Measurements from ENCODE around the gene TMEM39B. TPM values are rescaled to one million over a fixed set of nuclear protein-coding genes. Genes with fewer than 3 reads are reported as not detected.
"Not testable (repeated sequence)": the region's sequence is repeated elsewhere in the genome, so short reads cannot be mapped to it uniquely, and the experiment has no call there.

TMEM39B gene
- total and polyA plus RNA-seq, 2 of the 4 experiments (the other 2 are of a cell fraction): 6.5 to 28.7 TPM

DNA sequence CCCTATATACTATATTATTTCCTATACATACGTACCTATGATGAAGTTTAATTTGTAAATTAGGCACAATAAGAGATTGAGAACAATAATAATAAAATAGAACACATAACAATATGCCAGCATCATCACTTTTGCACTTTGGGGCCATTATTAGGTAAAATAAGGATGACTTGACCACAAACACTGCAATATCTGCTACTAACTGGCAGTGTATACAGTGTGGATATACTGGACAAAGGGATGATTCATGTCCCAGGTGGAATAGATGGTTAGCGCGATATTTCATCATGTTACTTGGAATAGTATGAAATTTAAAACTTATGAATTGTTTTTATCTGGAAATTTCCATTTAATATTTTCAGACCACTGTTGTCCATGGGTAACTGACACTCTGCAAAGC is 71.3 kb downstream of the TMEM39B start:
- H3K4me2 ChIP-seq (ENCODE audit: low read depth, low read length): no peak overlapping the region
- no peak overlapping the region for H2BK120ac ChIP-seq (ENCODE audit: low read depth, low read length)
- no peak overlapping the region for H4K8ac ChIP-seq (ENCODE audit: low read depth in 2 of 2, low read length in 2 of 2)
- H3K79me1 ChIP-seq (ENCODE audit: low read depth in 1 of 2, low read length in 2 of 2): peaks cover 31 to 70% of the 10 kb centered on the region in 2 experiments
- BruUV-seq (replicated peaks): no TSS peak
- H3K4me3 ChIP-seq (ENCODE audit: insufficient read depth, low read depth, low read length): no peak overlapping the region
- dilution Hi-C loops (cut with HindIII; ENCODE audit: low sequenced_read_pairs, unreplicated experiment) (no loop called here), intact Hi-C loops (cut with micrococcal nuclease) (no loop called here), in situ Hi-C loops (cut with MboI; ENCODE audit: low sequenced_read_pairs) (no loop called here)
- ATAC-seq (ENCODE audit: low read depth): no peak
- H4K5ac ChIP-seq (ENCODE audit: low read depth, low read length): no peak overlapping the region
- peaks cover 3% of the 10 kb centered on the region; the same call in 1 of the 2 replicates for H3K36me3 ChIP-seq (ENCODE audit: control insufficient read depth, insufficient read depth, low read length)
- H2AK9ac ChIP-seq (replicated peaks; ENCODE audit: low read depth, low read length, poor library complexity): no peak overlapping the region
- H3K14ac ChIP-seq (replicated peaks; ENCODE audit: low read depth, low read length): no peak overlapping the region
- no peak for DNase-seq
- no peak overlapping the region for H3K56ac ChIP-seq (ENCODE audit: extremely low read depth, insufficient read depth, low read length)
- H4K91ac ChIP-seq (ENCODE audit: insufficient read depth, low read depth, low read length): no peak overlapping the region
- no peak overlapping the region for H3K4ac ChIP-seq (ENCODE audit: low read depth, low read length)
- ChIA-PET CTCF (no interaction called here), POLR2A (ENCODE audit: unreplicated experiment) (no interaction called here)
- no peaks in the 10 kb centered on the region for H3K9me3 ChIP-seq (ENCODE audit: control insufficient read depth, insufficient read depth, low read length)
- H3K27ac ChIP-seq (ENCODE audit: insufficient read depth, low read length): no peak overlapping the region
- no peak for TF ChIP-seq FOS (IDR thresholded peaks at IDR 0.05; ENCODE audit: low read depth, low read length)
- TF ChIP-seq, protein P1, sequence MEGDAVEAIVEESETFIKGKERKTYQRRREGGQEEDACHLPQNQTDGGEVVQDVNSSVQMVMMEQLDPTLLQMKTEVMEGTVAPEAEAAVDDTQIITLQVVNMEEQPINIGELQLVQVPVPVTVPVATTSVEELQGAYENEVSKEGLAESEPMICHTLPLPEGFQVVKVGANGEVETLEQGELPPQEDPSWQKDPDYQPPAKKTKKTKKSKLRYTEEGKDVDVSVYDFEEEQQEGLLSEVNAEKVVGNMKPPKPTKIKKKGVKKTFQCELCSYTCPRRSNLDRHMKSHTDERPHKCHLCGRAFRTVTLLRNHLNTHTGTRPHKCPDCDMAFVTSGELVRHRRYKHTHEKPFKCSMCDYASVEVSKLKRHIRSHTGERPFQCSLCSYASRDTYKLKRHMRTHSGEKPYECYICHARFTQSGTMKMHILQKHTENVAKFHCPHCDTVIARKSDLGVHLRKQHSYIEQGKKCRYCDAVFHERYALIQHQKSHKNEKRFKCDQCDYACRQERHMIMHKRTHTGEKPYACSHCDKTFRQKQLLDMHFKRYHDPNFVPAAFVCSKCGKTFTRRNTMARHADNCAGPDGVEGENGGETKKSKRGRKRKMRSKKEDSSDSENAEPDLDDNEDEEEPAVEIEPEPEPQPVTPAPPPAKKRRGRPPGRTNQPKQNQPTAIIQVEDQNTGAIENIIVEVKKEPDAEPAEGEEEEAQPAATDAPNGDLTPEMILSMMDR (conservative IDR thresholded peaks at IDR 0.05; ENCODE audit: low read depth, low read length): no peak
- no peak overlapping the region for H3K23ac ChIP-seq (ENCODE audit: low read depth, low read length)
- H3K4me1 ChIP-seq (ENCODE audit: control insufficient read depth, insufficient read depth, low read length): peaks cover 7% of the 10 kb centered on the region
- peaks cover 3% of the 10 kb centered on the region; the same call in 1 of the 2 replicates for H3K9me1 ChIP-seq (ENCODE audit: insufficient read depth, low read length)
- no peak overlapping the region for H3K9ac ChIP-seq (ENCODE audit: low read depth, low read length)
- H2AFZ ChIP-seq (replicated peaks; ENCODE audit: low read length, poor library complexity): no peak overlapping the region
- H4K20me1 ChIP-seq (ENCODE audit: insufficient read depth, low read length): peaks cover 52% of the 10 kb centered on the region
- WGBS, 2 experiments (ENCODE audit: extremely low coverage in 2 of 2, insufficient read length in 1 of 2): no CpG with 5 or more reads among the region's 3 CpGs
- H3K18ac ChIP-seq (ENCODE audit: low read depth, low read length): no peak overlapping the region
- no peak overlapping the region for H2BK20ac ChIP-seq (ENCODE audit: low read depth, low read length)
- H2AK5ac ChIP-seq (ENCODE audit: low read depth, low read length): no peak overlapping the region
- H3K27me3 ChIP-seq (ENCODE audit: control insufficient read depth, insufficient read depth, low read length): no peaks in the 10 kb centered on the region
- no peak overlapping the region for H2BK15ac ChIP-seq (ENCODE audit: low read depth, low read length)
- no peak overlapping the region for H2BK5ac ChIP-seq (ENCODE audit: low read depth, low read length, poor library complexity, severe bottlenecking)

DNA sequence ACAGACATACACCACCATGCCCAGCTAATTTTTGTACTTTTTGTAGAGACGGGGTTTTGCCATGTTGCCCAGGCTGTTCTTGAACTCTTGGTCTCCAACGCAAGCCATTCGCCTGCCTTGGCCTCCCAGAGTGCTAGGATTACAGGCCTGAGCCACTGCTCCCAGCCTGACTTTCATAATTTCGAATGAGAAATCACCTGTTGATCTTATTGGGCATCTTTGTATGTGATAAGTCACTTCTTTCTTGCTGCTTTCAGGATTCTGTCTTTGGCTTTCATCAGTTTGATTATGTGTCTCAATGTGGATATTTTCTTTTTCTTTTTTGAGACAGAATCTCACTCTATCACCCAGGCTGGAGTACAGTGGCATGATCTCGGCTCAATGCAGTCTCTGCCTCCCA is 75.1 kb downstream of the TMEM39B start:
- intact Hi-C loops (cut with micrococcal nuclease); H4K91ac ChIP-seq (ENCODE audit: insufficient read depth, low read depth, low read length); BruUV-seq (replicated peaks); H3K27me3 ChIP-seq (ENCODE audit: control insufficient read depth, insufficient read depth, low read length); H2BK5ac ChIP-seq (ENCODE audit: low read depth, low read length, poor library complexity, severe bottlenecking); H3K4me2 ChIP-seq (ENCODE audit: low read depth, low read length); H3K14ac ChIP-seq (replicated peaks; ENCODE audit: low read depth, low read length); H2BK20ac ChIP-seq (ENCODE audit: low read depth, low read length); in situ Hi-C loops (cut with MboI; ENCODE audit: low sequenced_read_pairs); H3K4me3 ChIP-seq (ENCODE audit: insufficient read depth, low read depth, low read length); H3K18ac ChIP-seq (ENCODE audit: low read depth, low read length); H4K8ac ChIP-seq (ENCODE audit: low read depth in 2 of 2, low read length in 2 of 2); H2BK120ac ChIP-seq (ENCODE audit: low read depth, low read length); H2AK9ac ChIP-seq (replicated peaks; ENCODE audit: low read depth, low read length, poor library complexity); ATAC-seq (ENCODE audit: low read depth); H2AK5ac ChIP-seq (ENCODE audit: low read depth, low read length); H4K5ac ChIP-seq (ENCODE audit: low read depth, low read length); H3K36me3 ChIP-seq (ENCODE audit: control insufficient read depth, insufficient read depth, low read length); H2AFZ ChIP-seq (replicated peaks; ENCODE audit: low read length, poor library complexity); H3K9ac ChIP-seq (ENCODE audit: low read depth, low read length); H2BK15ac ChIP-seq (ENCODE audit: low read depth, low read length); POLR2A ChIA-PET (ENCODE audit: unreplicated experiment); H3K4ac ChIP-seq (ENCODE audit: low read depth, low read length); DNase-seq; H3K27ac ChIP-seq (ENCODE audit: insufficient read depth, low read length); dilution Hi-C loops (cut with HindIII; ENCODE audit: low sequenced_read_pairs, unreplicated experiment); H3K9me3 ChIP-seq (ENCODE audit: control insufficient read depth, insufficient read depth, low read length); H3K56ac ChIP-seq (ENCODE audit: extremely low read depth, insufficient read depth, low read length); H3K23ac ChIP-seq (ENCODE audit: low read depth, low read length): not testable (repeated sequence)
- CTCF ChIA-PET: interaction anchor here (0.6 kb wide), 1 partner anchor 7 kb away, joined by 3 read pairs; no protein-coding TSS in a partner anchor
- Histone ChIP-seq H4K20me1 (ENCODE audit: insufficient read depth, low read length) (peaks cover 48% of the 10 kb centered on the region), H3K9me1 (ENCODE audit: insufficient read depth, low read length) (peaks cover 10% of the 10 kb centered on the region), H3K79me1 (ENCODE audit: low read depth in 1 of 2, low read length in 2 of 2) (peaks cover 29 to 67% of the 10 kb centered on the region in 2 experiments), H3K4me1 (ENCODE audit: control insufficient read depth, insufficient read depth, low read length) (peaks cover 10% of the 10 kb centered on the region)
- 100% methylated on average over 3 of the region's 5 CpGs; no CpG with 5 or more reads in 1 of the 2 experiments for WGBS, 2 experiments (ENCODE audit: extremely low coverage in 2 of 2, insufficient read length in 1 of 2)

Data from IMR-90 (cell line).